ENCODE results near the gene NPHP4.

The NPHP4 gene

GRCh38 chr1:5971471-5972197 is 20.6 kb downstream of the NPHP4 start:
- DNase-seq (ENCODE audit: low read depth) = no peak

DNA sequence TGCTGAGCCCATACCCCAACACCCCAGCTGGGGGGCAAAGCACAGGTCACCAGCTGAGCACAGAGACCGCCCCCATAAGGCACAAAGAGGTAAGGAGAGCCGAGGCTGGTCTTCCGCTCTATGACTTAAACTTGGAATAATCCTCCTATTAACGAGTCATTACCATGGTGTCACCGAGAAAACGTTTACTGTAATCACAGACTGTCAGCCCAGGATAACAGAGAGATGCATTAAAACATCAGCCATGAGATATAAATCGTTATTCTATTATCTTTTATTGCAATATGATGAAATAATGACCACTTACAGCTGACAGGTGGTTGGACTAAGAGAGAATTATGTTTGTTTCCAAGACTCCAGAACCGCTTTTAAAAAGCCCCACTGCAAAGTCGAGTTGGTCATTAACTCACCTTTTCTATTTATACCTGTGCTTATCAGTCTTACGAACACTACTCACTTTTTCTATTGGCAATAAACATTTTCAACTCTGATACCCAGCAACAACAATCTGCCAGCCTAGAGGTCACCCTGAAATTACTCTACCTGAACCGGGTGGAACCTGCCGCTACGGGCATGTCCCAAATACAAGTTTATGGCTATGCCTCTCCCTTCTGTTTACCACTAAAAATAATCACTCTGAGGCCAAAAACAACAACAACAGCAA is 21.5 kb downstream of the NPHP4 start:
- no peak for DNase-seq (ENCODE audit: low read depth)

GRCh38 chr1:5969168-5969567 is 23.1 kb downstream of the NPHP4 start:
- DNase-seq (ENCODE audit: low read depth) = no peak

DNA sequence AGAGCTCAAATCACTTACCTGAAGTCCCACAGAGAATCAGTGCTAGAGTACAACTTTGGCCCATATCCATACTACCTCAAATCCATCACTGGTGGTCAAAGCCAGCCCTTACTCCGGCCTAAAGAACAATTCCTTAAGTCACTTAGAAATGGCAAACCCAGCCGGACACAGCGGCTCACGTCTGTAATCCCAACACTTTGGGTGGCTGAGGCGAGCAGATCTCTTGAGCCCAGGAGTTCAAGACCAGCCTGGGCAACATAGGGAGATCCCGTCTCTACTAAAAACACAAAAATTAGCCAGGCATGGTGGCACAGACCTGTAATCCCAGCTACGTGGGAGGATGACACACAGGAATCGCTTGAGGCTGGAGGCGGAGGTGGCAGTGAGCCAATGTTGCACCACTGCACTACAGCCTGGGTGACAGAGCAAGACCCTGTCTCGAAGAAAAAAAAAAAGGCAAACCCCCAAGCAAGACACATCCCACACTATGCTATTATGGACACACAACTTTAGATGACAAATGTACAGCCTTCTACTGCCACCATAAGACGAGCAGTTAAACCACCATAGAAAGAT is 24.0 kb downstream of the NPHP4 start:
- DNase-seq (ENCODE audit: low read depth) = no peak

DNA sequence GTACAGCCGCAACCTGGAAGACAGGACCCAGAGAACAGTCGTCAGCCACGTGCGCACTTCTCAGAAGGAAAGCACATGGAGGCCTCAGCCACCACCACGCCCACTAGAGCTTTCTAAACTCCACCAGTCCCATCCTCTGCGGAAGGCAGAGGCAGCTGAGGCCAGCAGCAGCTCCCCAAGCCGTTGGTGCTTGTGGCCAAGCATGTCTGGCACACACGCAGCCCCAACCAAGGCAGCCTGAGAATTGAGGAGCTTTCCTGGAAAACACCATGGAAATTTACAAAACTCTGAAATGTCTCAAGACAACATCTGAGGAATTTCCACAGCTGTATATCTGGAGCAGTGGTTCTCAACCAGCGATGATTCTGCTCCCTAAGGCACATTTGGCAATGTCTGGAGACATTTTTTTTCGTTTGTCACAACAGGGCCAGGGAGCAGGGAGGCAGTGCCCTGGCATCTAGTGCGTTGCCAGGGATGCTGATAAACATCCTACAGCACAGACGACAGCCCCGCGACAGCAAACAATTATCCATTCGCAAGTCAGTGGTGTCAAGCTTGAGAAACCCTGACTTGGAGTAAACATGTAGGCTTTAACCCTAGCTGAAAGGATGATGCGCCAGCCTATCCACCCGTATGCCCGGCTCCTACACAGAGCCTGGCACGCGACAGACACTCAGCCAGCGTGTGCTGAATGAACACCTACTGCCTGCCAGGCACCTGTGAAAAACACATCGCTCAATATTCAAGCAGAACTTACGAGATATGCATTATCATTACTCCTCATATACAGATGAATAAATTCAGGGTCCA is 24.7 kb downstream of the NPHP4 start:
- DNase-seq (ENCODE audit: low read depth) = no peak

DNA sequence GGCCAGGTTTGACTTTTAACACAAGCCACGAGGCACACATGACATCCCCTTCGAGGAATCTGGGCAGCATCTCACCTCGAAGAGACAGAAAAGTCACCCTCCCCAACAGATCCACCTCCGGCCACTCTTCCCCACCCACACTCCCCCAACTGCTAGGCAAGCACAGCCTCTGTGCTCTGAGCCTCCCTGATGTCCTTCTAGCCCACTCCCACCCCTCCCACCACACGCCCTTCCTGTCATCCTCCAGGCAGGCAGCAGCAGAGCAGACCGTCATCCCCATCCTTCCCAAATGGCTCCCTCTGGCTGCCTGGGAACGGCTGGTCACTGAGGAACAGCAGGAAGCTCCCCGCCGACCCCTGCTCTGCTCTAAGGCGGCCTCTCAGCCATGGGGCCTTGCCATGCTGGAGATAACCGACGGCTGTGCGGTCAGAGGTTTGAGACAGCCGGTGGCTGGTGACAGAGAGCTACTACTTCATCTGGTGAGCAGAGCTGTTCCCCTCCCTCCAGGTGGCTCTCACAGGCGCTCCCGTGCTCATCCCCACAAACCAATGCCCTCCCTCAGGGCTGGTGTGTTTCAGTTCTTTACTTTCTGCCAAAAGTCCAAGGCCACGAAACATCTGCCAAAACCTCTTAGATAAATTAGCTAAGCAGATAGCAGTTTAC is 25.6 kb downstream of the NPHP4 start:
- no peak for DNase-seq (ENCODE audit: low read depth)

DNA sequence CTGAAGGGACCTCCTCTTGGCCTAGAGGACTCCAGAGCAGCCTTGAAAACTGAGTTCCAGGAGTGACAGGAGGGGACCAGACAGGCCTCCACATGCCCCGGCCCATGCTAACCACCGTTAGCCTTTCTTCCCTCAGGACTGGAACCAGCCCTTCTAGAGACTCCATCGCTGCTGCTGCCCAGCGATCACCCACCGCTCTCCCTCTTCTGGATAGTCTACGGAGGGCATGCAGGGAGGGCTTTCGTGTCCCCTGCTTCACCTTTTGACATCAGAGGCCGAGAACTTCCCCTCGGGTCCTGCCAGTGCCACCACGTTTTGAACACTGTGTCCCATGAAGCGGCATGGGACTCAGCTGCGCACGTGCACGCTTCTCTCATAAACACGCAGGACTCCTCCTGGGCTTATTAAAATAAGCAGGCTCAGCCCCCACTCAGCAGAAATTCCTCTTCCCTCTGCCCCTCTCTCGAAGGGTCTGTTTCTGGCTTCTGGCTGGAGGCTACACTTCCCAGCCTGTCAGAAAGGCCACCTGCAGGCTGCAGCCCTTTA is 26.6 kb downstream of the NPHP4 start:
- no peak for DNase-seq (ENCODE audit: low read depth)

- no peak for DNase-seq (ENCODE audit: low read depth)
Measured at GRCh38 chr1:5962265-5963105, 29.7 kb downstream of the NPHP4 start.

DNA sequence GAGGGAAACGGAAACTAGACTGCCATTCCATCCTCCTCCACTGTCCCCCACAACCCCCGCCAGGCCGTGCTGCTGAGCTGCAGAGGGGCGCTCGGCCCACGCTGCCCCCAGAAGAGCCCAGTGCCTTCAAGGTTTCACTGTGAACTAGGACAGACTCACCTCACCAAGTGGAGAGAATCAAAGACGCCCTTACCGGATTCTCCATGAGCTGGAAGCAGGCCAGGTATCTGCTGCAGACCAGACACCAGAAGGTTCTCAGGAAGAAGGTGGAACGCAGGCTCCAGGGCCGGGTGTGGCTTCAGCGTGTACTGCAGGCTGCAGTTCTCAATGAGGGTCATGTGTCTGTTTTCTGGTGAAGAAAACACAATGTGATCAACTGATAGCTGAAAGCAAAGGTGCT is 30.6 kb downstream of the NPHP4 start:
- DNase-seq (ENCODE audit: low read depth) = no peak

- no peak for DNase-seq (ENCODE audit: low read depth)
Measured at GRCh38 chr1:5960336-5960735, 31.9 kb downstream of the NPHP4 start.

DNA sequence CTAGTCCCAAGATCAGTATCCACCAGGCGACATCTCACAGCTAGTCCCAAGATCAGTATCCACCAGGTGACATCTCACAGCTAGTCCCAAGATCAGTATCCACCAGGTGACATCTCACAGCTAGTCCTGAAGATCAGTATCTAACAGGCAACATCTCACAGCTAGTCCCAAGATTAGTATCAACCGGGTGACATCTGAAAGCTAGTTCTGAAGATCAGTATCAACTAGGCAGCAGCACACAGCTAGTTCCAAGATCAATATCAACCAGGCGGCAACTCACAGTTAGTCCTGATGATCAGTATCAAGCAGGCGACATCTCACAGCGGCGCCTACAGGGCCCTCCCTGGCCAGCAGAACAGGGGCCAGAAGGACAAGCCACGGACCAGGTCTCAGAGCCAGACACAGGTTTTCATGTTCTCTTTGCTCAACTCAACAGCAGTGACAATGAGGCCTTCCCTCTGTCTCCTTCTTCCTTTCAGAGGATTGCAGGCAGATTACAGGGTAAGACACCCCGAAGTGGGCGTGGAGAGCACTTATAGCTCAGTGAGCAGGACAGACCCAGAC is 32.5 kb downstream of the NPHP4 start:
- DNase-seq (ENCODE audit: low read depth) = no peak

DNA sequence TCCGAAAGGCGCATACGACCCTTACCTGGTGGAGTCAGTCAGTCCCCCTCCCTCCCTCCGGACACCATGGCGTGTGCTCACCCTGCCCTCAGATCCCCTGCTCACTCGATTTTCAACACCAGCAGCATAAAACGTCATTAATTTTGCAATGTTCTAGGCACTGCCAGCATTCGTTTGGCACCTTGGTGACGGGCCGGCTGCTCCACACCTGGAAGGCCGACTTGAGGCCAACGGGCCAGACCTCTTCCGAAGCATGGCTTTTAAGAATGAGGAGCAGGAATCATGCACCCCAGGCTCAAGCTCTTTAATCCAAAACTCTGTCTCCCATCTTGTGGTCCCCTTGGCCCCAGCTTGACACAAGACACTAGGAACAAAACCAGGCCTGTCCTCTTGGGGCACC is 33.1 kb downstream of the NPHP4 start:
- no peak for DNase-seq (ENCODE audit: low read depth)

DNA sequence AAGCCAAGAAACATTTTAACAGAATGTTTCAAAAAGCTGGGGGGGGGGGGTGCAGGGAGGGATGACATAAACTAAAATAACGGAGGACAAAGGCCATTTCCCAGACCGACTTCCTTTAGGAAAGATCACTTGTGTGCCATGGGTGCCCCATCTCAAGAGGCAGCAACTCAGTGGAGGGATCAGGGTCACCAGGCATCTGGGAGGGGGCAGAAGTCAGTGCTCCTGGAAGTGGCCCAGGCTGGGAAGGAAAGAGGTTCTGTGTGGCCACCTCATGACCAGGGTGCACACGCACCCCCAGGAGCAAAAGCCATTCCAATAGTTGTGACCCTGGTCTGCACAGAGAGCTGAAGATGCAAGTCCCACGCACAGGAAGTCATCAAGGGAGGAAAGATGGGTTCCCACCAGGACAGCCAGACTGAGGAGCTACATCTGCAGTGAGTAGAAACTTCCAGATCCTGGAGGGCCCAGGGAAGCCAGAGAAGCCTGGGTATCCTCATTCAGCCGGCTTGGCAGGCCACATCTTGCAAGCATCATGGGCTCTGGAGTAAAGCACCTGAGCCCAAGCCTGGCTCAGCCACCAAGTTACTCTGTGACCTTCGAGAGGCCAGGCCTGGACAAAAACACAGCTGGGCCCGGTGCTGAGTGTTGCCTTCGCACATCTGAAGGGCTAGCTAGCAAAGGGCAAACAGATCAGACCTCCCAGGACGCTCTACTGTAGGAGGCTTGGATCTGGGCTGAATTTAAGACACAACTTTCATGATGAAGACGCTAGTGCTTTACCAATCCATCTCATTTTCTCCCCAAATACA is 36.0 kb downstream of the NPHP4 start:
- DNase-seq (ENCODE audit: low read depth) = no peak

DNA sequence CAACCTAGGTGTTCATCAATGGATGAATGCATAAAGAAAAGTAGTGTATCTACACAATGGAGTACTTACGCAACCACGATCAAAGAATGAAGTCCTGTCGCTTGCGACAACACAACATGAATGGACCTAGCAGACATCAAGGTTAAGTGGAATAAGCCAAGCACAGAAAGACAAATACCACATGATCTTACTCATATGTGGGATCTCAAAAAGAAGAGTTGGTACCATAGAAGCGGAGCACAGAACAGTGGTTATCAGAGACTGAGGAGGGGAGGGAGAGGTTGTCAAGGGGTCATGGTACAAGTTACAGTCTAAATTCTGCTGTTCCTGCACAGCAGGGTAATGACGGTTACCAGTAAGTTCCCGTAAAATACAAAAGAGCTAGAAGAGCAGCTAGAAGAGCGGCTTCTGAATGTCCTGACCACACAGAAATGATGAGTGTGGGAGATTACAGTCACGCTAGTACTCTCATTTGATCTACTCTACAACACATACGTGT is 36.7 kb downstream of the NPHP4 start:
- DNase-seq (ENCODE audit: low read depth) = no peak

GRCh38 chr1:5954964-5955363 is 37.3 kb downstream of the NPHP4 start:
- DNase-seq (ENCODE audit: low read depth) = no peak

GRCh38 chr1:5953386-5953785 is 38.8 kb downstream of the NPHP4 start:
- DNase-seq (ENCODE audit: low read depth) = no peak

DNA sequence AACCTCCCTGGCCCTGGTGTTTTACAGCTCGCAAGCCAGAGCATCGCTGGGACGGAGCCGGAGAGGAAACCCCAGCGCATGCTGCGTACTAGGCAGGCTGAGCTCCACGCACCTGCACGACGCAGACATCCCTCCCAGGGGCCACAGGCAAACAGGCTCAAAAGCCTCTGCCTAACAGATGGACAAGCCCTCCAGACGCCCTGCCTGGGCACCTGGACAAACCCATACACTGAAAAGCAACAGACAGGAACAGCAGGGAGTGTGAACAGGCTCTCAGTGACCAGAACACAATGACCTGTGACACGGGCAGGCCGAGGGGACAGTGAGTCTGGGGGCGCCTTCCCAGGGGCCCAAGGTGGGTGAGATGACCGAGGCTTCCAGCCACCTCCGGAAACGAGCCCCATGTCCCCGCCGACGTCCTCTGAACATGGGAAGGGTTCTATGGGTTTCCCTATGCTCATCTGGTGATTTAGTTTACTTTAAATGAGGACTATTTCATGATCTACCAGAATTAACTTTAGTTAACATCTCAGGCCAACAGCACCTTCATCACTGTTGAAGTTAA is 40.3 kb downstream of the NPHP4 start:
- DNase-seq (ENCODE audit: low read depth) = no peak

DNA sequence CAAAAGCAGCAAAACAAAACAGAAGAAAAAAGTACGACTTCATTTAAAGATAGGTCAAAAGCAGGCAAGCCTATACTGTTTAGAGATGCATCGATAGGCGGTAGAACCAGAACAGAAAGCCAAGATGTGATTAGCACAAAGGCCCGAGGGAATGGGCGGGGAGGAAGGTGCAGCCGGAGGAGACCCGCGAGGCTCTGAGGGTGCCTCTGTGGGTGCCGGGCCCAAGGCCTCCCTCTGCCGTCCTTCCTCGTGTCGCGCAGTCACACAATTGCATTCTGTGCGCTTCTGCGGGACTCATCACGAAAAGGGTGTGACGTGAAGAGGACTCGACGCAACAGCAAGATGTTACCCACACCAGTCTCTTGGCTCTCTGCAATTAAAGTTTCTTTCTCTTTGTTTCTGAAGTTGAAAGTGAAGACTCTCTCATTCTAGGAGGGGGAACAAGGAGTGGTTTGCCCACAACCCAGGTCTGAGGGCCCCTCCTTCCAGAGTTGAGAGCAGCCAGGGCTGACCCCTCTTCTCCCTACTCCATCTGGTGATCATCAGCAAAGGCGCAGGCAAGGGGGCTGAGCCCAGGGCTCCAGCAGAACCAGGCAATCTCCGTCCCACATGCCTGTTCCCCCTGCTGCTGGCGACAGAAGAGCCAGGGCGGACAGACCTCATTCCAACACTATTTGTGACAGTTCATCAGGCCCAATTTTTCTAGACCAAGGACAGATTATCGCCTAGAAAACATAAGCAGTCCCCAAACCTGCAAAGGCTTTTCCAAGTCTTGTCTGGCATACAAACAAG is 41.0 kb downstream of the NPHP4 start:
- DNase-seq (ENCODE audit: low read depth) = no peak
